Colonic mucosa (tissue), 4 donors: ENCODE measurements around the gene POLR2L. TPM values are rescaled to one million over a fixed set of nuclear protein-coding genes. Genes with fewer than 3 reads are reported as not detected.

Experiments used
- DNase-seq: peaks from one replicate; pipeline ENCODE4 v3.0.0-alpha.2; 2020
- H3K27ac ChIP-seq: fragments of 200-600 bp; one replicate; pipeline ENCODE4 v1.8.0; 2021
- H3K27me3 ChIP-seq: fragments of 200-600 bp; one replicate; pipeline ENCODE4 v1.8.0; 2021
- H3K36me3 ChIP-seq: fragments of 200-600 bp; one replicate; pipeline ENCODE4 v1.8.0; 2021
- H3K4me1 ChIP-seq: fragments of 200-600 bp; one replicate; pipeline ENCODE4 v1.8.0; 2021; ENCODE audit warnings: mild to moderate bottlenecking
- H3K4me3 ChIP-seq: fragments of 200-600 bp; one replicate; pipeline ENCODE4 v1.8.0; 2021
- H3K9ac ChIP-seq, 2 donors: one replicate each; pipeline ENCODE4 v1.7.0; 2013; ENCODE audit warnings: control low read depth in 2 of 2, low read depth in 2 of 2, low read length in 2 of 2
- H3K9me3 ChIP-seq: fragments of 200-600 bp; one replicate; pipeline ENCODE4 v1.8.0; 2021
- intact Hi-C: fragments of 100-400 bp; cut with DNase I; formaldehyde crosslinking; loops from one replicate; pipeline ENCODE4 v1.14.1; 2022
- total RNA-seq, 2 donors: library from RNA; stranded (reverse); fragmentation: NEBNext Ultra II Directional in 1 of 2; extraction: Animal tissue kit (Norgen Biotek cat#: 25700) in 1 of 2; gene quantifications; one replicate each; pipeline ENCODE4 v1.2.1, GENCODE V29; 2021
- TF ChIP-seq, protein P1 (sequence below): fragments of 200-600 bp; IDR thresholded peaks from one replicate; pipeline ENCODE4 v1.8.0; 2022; ENCODE audit warnings: antibody characterized with exemption, mild to moderate bottlenecking
- donor health status: healthy.
- donor health status: DM: no; HTN: no; CAD: no.
- donor health status: DM: no; HTN: no; CAD: no.

POLR2L gene
- total RNA-seq, 2 donors from 2014 or later, result 77.4 to 181 TPM

DNA sequence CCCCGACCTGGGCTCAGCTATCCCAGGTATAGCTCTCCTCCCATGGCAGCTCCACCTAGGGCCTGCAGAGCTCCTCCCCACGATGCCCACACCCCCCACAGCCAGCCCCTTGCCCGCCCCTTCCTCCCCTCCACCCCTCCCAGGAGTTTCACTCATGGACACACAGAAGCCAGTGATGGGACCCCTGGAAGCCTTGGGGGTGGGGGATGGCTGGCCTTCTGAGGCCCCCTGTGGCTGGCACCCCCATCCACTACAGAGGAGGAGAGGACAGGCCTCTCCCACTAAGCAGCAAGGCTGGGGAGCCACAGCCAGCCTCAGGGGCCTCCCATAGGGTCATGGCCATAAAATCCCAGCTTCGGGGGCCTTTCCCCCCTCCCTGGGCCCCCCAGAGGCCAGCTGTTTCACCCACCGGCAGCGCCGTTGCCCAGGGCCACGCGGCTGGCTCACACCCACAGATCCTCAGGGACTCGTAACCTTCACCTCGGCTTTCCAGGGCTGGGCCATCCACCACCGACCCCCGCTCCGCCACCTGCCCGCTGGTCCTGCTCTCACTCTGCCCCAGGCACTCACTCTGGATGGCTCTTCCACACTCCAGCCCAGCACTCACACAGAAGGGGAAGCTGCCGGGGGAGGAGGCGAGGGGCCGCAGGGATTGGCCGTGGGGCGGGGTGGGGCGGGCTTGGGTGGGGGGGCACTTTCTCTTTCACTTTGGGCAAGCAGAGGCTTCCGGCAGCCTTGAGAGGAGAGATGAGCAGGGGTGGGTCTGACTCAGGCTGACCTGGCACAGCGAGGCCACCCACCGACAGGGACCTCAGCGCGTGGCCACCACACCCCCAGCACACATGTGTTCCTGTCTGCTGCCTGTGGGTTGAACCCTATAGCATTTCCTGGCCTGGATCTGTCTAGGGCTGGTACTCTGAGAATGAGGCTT is 46.4 kb downstream of the POLR2L start:
- H3K36me3 ChIP-seq, result no peaks in the 10 kb centered on the region
- TF ChIP-seq, protein P1, sequence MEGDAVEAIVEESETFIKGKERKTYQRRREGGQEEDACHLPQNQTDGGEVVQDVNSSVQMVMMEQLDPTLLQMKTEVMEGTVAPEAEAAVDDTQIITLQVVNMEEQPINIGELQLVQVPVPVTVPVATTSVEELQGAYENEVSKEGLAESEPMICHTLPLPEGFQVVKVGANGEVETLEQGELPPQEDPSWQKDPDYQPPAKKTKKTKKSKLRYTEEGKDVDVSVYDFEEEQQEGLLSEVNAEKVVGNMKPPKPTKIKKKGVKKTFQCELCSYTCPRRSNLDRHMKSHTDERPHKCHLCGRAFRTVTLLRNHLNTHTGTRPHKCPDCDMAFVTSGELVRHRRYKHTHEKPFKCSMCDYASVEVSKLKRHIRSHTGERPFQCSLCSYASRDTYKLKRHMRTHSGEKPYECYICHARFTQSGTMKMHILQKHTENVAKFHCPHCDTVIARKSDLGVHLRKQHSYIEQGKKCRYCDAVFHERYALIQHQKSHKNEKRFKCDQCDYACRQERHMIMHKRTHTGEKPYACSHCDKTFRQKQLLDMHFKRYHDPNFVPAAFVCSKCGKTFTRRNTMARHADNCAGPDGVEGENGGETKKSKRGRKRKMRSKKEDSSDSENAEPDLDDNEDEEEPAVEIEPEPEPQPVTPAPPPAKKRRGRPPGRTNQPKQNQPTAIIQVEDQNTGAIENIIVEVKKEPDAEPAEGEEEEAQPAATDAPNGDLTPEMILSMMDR, result no peak
- peak; percentile 78 for DNase-seq
- H3K9me3 ChIP-seq, result no peaks in the 10 kb centered on the region
- peak overlapping the region; percentile 85 to 86 for H3K9ac ChIP-seq
- peak overlapping the region; percentile 92 for H3K4me3 ChIP-seq
- peak overlapping the region; percentile 80 for H3K27ac ChIP-seq
- H3K27me3 ChIP-seq, result no peaks in the 10 kb centered on the region
- H3K4me1 ChIP-seq, result peaks cover 7% of the 10 kb centered on the region
- intact Hi-C loops, result no loop called here

DNA sequence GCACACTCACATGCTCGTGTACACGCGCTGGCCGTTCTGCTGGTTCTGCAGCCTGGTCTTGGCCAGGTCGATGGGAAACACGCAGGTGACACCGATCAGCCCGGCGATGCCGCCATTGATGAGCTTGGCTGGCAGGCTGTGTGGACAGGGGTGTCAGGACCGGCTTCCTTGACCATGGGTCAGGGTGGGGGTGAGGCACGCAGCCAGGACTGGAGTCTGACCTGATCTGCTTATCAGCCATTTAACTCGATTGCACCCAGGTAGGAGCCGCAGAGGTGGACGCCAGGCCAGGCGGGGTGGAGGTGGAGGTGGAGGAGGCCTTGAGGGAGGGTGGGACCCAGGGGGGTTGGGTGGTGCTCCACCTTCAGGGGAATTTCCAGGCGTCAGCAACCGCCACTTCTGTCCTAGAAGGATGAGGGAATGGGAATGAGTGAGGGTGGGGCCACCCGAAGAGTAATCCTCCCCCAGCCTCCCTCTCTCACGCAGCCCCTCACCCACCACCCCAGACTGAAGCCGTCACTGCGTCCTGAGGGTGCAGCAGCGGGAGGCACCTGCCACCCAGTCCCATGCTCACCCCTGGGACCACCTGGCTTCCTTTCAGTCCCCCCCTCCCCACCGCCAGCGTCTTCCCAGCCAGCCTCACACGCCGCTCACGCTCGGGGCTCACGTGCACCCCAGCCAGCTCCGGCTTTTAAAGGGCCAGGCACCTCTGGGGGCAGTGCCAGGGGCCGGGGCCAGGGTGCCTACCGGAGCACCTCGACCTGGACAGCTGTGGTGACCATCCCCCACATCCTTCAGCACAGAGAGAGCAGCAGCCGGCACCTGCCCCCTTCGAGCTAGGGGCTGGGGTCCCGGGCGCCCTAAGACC is 47.3 kb downstream of the POLR2L start:
- H3K4me1 ChIP-seq, result peaks cover 7% of the 10 kb centered on the region
- TF ChIP-seq, protein P1, result no peak
- peak; percentile 66 for DNase-seq
- H3K9ac ChIP-seq, result peak overlapping the region; percentile 43 to 85
- no peaks in the 10 kb centered on the region for H3K36me3 ChIP-seq
- peak overlapping the region; percentile 92 for H3K4me3 ChIP-seq
- intact Hi-C loops, result no loop called here
- H3K27me3 ChIP-seq, result peaks cover under 1% of the 10 kb centered on the region
- H3K27ac ChIP-seq, result peak overlapping the region; percentile 80
- H3K9me3 ChIP-seq, result no peaks in the 10 kb centered on the region

DNA sequence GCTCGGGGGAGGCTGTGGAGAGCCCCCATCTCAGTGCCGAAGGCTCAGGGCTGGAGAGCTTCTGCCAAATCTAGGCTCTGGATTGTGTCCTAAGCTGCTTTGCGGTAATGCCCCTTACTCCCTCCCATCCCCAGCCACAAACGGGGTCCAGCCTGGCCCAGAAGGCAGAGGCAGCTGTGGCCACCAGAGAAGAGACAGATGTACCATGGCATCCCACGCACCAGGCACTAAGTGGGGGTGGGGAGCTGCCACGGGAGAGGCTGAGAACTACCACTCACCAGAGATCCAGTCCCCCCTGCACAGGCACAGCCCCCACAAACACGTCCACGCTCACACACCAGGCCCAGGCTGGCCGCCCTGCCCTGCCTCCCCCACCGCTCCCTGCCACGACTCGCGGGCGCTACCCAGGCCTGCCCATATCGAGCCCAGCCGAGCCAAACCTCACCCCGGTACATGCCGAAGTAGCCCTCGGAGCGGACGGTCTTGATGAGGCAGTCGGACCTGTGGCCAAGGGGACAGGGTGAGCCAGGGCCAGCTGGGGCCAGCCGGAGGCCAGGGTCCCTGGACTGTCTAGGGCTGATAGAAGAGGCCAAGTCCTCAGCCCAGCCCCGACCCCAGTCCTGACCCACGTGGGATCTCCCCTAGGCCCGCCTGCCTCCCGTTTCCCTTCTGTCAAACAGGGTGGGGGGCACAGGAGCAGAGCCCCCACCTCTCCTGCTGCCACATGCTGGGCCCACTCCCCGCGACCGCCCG is 48.1 kb downstream of the POLR2L start:
- Histone ChIP-seq H3K4me3 (no peak overlapping the region), H3K4me1 (peaks cover 7% of the 10 kb centered on the region), H3K36me3 (no peaks in the 10 kb centered on the region), H3K27ac (no peak overlapping the region), H3K9ac (peak overlapping the region in 1 of 2 donors; percentile 26), H3K9me3 (no peaks in the 10 kb centered on the region), H3K27me3 (peaks cover 9% of the 10 kb centered on the region)
- DNase-seq, result no peak
- intact Hi-C loops, result no loop called here
- TF ChIP-seq, protein P1, result no peak

DNA sequence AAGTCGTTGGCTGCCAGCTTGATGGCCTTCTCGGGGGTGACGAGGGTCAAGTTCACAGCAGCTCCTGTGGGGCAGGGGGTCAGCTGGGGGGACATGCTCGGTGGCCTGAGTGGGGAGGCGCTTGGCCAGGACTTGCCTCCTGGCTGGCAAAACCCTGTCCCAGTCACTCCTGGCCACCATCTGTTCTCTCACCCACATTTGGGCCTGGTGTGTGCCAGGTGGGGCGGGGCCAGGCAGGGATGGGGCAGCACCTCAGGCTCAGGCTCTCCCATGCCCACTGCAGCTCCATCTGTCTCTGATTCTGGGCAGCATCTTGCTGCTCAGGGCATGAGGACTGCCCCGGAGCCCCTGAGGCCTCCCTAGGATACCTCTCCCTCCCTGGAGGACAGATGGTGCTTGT is 48.8 kb downstream of the POLR2L start:
- Histone ChIP-seq H3K9ac (no peak overlapping the region), H3K9me3 (no peaks in the 10 kb centered on the region), H3K27me3 (peaks cover 14% of the 10 kb centered on the region), H3K4me1 (peaks cover 7% of the 10 kb centered on the region), H3K27ac (no peak overlapping the region), H3K4me3 (no peak overlapping the region), H3K36me3 (no peaks in the 10 kb centered on the region)
- TF ChIP-seq, protein P1, result no peak
- intact Hi-C loops, result no loop called here
- DNase-seq, result no peak

DNA sequence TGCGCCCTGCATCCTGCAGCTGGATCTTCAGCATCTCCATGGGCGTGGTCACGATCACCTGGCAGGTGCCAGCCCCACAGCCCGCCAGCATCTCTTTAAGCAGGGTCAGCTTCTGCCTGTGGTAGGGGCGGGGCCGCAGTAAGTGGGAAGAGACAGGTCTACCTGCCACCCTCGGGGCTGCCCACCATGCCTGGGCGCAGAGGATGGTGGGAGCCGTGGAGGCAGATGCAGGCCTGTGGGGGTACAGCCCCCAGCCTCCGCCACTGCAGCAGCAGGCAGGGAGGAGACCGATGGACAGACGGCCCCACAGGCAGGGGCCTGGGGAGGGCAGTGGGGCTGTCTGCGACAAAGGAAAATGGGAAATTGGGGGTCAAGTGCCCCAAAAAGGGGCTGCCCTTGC is 49.5 kb downstream of the POLR2L start:
- no peaks in the 10 kb centered on the region for H3K36me3 ChIP-seq
- DNase-seq, result no peak
- no peak overlapping the region for H3K9ac ChIP-seq
- TF ChIP-seq, protein P1, result no peak
- intact Hi-C loops, result no loop called here
- no peaks in the 10 kb centered on the region for H3K9me3 ChIP-seq
- H3K4me3 ChIP-seq, result no peak overlapping the region
- no peak overlapping the region for H3K27ac ChIP-seq
- H3K27me3 ChIP-seq, result peaks cover 14% of the 10 kb centered on the region
- peaks cover 7% of the 10 kb centered on the region for H3K4me1 ChIP-seq
